ENCODE results near the gene IGF1R.

Gene IGF1R

GRCh38 chr15:98681061-98681460, 32.7 kb downstream of the IGF1R start:
- H3K4me3 ChIP-seq (ENCODE audit: insufficient read depth, low read length, poor library complexity, severe bottlenecking), result no peak overlapping the region
- TF ChIP-seq EZH2phosphoT487 (conservative IDR thresholded peaks at IDR 0.05; ENCODE audit: low read length) (no peak), CTCF (IDR thresholded peaks at IDR 0.05; ENCODE audit: insufficient read depth, low read length, poor library complexity, severe bottlenecking) (no peak)
- H3K4me2 ChIP-seq (ENCODE audit: low read depth, low read length, poor library complexity, severe bottlenecking), result no peak overlapping the region
- no peaks in the 10 kb centered on the region for H3K9me2 ChIP-seq (replicated peaks; ENCODE audit: insufficient read depth, low read length)
- no peak overlapping the region for H3K27ac ChIP-seq (ENCODE audit: low read depth, low read length)
- H2AFZ ChIP-seq (ENCODE audit: low read depth, low read length, severe bottlenecking), result no peak overlapping the region
- H3K27me3 ChIP-seq (ENCODE audit: low read length), result no peaks in the 10 kb centered on the region
- no peak overlapping the region for H3K9ac ChIP-seq (ENCODE audit: low read length)
- H3K79me2 ChIP-seq (ENCODE audit: insufficient read depth, low read length), result no peaks in the 10 kb centered on the region
- H3K9me3 ChIP-seq (ENCODE audit: insufficient read depth, low read length), result no peaks in the 10 kb centered on the region
- H4K20me1 ChIP-seq (ENCODE audit: low read depth, low read length), result peaks cover 15% of the 10 kb centered on the region; the same call in 1 of the 2 replicates
- no peaks in the 10 kb centered on the region for H3K36me3 ChIP-seq (ENCODE audit: low read length)
- no peaks in the 10 kb centered on the region for H3F3A ChIP-seq (ENCODE audit: insufficient read depth)

- H3F3A ChIP-seq (ENCODE audit: insufficient read depth), result no peaks in the 10 kb centered on the region
- no peak overlapping the region for H2AFZ ChIP-seq (ENCODE audit: low read depth, low read length, severe bottlenecking)
- H3K27ac ChIP-seq (ENCODE audit: low read depth, low read length), result no peak overlapping the region
- TF ChIP-seq EZH2phosphoT487 (conservative IDR thresholded peaks at IDR 0.05; ENCODE audit: low read length) (no peak), CTCF (IDR thresholded peaks at IDR 0.05; ENCODE audit: insufficient read depth, low read length, poor library complexity, severe bottlenecking) (no peak)
- peaks cover 20% of the 10 kb centered on the region; the same call in 1 of the 2 replicates for H4K20me1 ChIP-seq (ENCODE audit: low read depth, low read length)
- H3K27me3 ChIP-seq (ENCODE audit: low read length), result no peaks in the 10 kb centered on the region
- no peaks in the 10 kb centered on the region for H3K9me2 ChIP-seq (replicated peaks; ENCODE audit: insufficient read depth, low read length)
- no peaks in the 10 kb centered on the region for H3K36me3 ChIP-seq (ENCODE audit: low read length)
- no peaks in the 10 kb centered on the region for H3K9me3 ChIP-seq (ENCODE audit: insufficient read depth, low read length)
- H3K9ac ChIP-seq (ENCODE audit: low read length), result no peak overlapping the region
- no peak overlapping the region for H3K4me2 ChIP-seq (ENCODE audit: low read depth, low read length, poor library complexity, severe bottlenecking)
- no peak overlapping the region for H3K4me3 ChIP-seq (ENCODE audit: insufficient read depth, low read length, poor library complexity, severe bottlenecking)
- H3K79me2 ChIP-seq (ENCODE audit: insufficient read depth, low read length), result no peaks in the 10 kb centered on the region
These were observed 34.8 kb downstream of the IGF1R start for GRCh38 chr15:98682992-98683701.

- Histone ChIP-seq H3K9me2 (replicated peaks; ENCODE audit: insufficient read depth, low read length) (no peaks in the 10 kb centered on the region), H2AFZ (ENCODE audit: low read depth, low read length, severe bottlenecking) (no peak overlapping the region), H3K4me3 (ENCODE audit: insufficient read depth, low read length, poor library complexity, severe bottlenecking) (no peak overlapping the region), H3K4me2 (ENCODE audit: low read depth, low read length, poor library complexity, severe bottlenecking) (no peak overlapping the region), H3K27me3 (ENCODE audit: low read length) (no peaks in the 10 kb centered on the region), H4K20me1 (ENCODE audit: low read depth, low read length) (peaks cover 20% of the 10 kb centered on the region; the same call in 1 of the 2 replicates), H3F3A (ENCODE audit: insufficient read depth) (no peaks in the 10 kb centered on the region), H3K9ac (ENCODE audit: low read length) (no peak overlapping the region), H3K27ac (ENCODE audit: low read depth, low read length) (no peak overlapping the region), H3K36me3 (ENCODE audit: low read length) (no peaks in the 10 kb centered on the region), H3K79me2 (ENCODE audit: insufficient read depth, low read length) (no peaks in the 10 kb centered on the region), H3K9me3 (ENCODE audit: insufficient read depth, low read length) (no peaks in the 10 kb centered on the region)
- TF ChIP-seq CTCF (IDR thresholded peaks at IDR 0.05; ENCODE audit: insufficient read depth, low read length, poor library complexity, severe bottlenecking) (no peak), EZH2phosphoT487 (conservative IDR thresholded peaks at IDR 0.05; ENCODE audit: low read length) (no peak)
These were observed 35.5 kb downstream of the IGF1R start for GRCh38 chr15:98683831-98684230.
